Measurements from ENCODE around the gene GNA12. TPM values are rescaled to one million over a fixed set of nuclear protein-coding genes. Genes with fewer than 3 reads are reported as not detected.

The GNA12 gene
- total RNA-seq, 1 experiment from 2014 or later, result 6.3 TPM

- DNase-seq (ENCODE audit: low read depth), result no peak
Observed at GRCh38 chr7:2803755-2804154, 40.4 kb downstream of the GNA12 start.

GRCh38 chr7:2803342-2803692 lies 40.8 kb downstream of the GNA12 start:
- no peak for DNase-seq (ENCODE audit: low read depth)

- no peak for DNase-seq (ENCODE audit: low read depth)
Observed at GRCh38 chr7:2802504-2803341, 41.4 kb downstream of the GNA12 start.

GRCh38 chr7:2802101-2802500 lies 42.0 kb downstream of the GNA12 start:
- DNase-seq (ENCODE audit: low read depth), result no peak

- peak; percentile 82 for DNase-seq (ENCODE audit: low read depth)
Observed at GRCh38 chr7:2800931-2801688, 43.0 kb downstream of the GNA12 start.

- DNase-seq (ENCODE audit: low read depth), result no peak
Observed at GRCh38 chr7:2800220-2800930, 43.7 kb downstream of the GNA12 start.

- no peak for DNase-seq (ENCODE audit: low read depth)
Observed at GRCh38 chr7:2799253-2799652, 44.9 kb downstream of the GNA12 start.

GRCh38 chr7:2798669-2799068 lies 45.4 kb downstream of the GNA12 start:
- DNase-seq (ENCODE audit: low read depth), result no peak

GRCh38 chr7:2796358-2797352 lies 47.5 kb downstream of the GNA12 start:
- no peak for DNase-seq (ENCODE audit: low read depth)

GRCh38 chr7:2795906-2796305 lies 48.2 kb downstream of the GNA12 start:
- DNase-seq (ENCODE audit: low read depth), result no peak

GRCh38 chr7:2794836-2795636 lies 49.1 kb downstream of the GNA12 start:
- no peak for DNase-seq (ENCODE audit: low read depth)

- DNase-seq (ENCODE audit: low read depth), result no peak
Observed at GRCh38 chr7:2792856-2793487, 51.1 kb downstream of the GNA12 start.

- DNase-seq (ENCODE audit: low read depth), result no peak
Observed at GRCh38 chr7:2792235-2792634, 51.9 kb downstream of the GNA12 start.

GRCh38 chr7:2791390-2791789 lies 52.7 kb downstream of the GNA12 start:
- no peak for DNase-seq (ENCODE audit: low read depth)

- DNase-seq (ENCODE audit: low read depth), result peak; percentile 52
Observed at GRCh38 chr7:2787251-2787951, 56.7 kb downstream of the GNA12 start.

- no peak for DNase-seq (ENCODE audit: low read depth)
Observed at GRCh38 chr7:2786607-2787116, 57.4 kb downstream of the GNA12 start.

- DNase-seq (ENCODE audit: low read depth), result peak; percentile 91
Observed at GRCh38 chr7:2785071-2785500, 59.0 kb downstream of the GNA12 start.

- no peak for DNase-seq (ENCODE audit: low read depth)
Observed at GRCh38 chr7:2782565-2782964, 61.5 kb downstream of the GNA12 start.

- no peak for DNase-seq (ENCODE audit: low read depth)
Observed at GRCh38 chr7:2782121-2782520, 62.0 kb downstream of the GNA12 start.

All from Daoy (cell line).